Gastrocnemius medialis (tissue), 4 donors: ENCODE results near the gene SNORC. TPM values are rescaled to one million over a fixed set of nuclear protein-coding genes. Genes with fewer than 3 reads are reported as not detected.
A peak's percentile ranks its signal among the peaks of the same experiment; 100 is the strongest.

Experiments
- ATAC-seq, 2 donors: fragments of 150-250 bp; one replicate each; pipeline ENCODE4 v1.9.1; 2016
- DNase-seq, 2 donors: peaks; one replicate each; pipeline ENCODE4 v3.0.0-alpha.2; 2019
- H3K27ac ChIP-seq, 4 donors: fragments of 200-600 bp; sonication (generic); 1 replicate in 1 of 4; 2 replicates in 3 of 4; pipeline ENCODE4 v1.5.1; 2016 to 2018; ENCODE audit warnings: mild to moderate bottlenecking in 2 of 4, moderate library complexity in 1 of 4
- H3K27me3 ChIP-seq, 3 donors: fragments of 200-600 bp; sonication (generic) in 2 of 3; 1 replicate in 1 of 3; 2 replicates in 2 of 3; pipeline versions ENCODE4 v1.5.1 to v1.6.0; 2016 to 2019; ENCODE audit warnings: mild to moderate bottlenecking in 1 of 3, moderate library complexity in 1 of 3
- H3K36me3 ChIP-seq, 2 donors: fragments of 200-600 bp; sonication (generic) in 1 of 2; one replicate each; pipeline ENCODE4 v1.5.1; 2017 to 2018
- H3K4me1 ChIP-seq, 2 donors: fragments of 200-600 bp; sonication (generic) in 1 of 2; one replicate each; pipeline ENCODE4 v1.5.1; 2016 to 2017; ENCODE audit warnings: mild to moderate bottlenecking in 2 of 2
- H3K4me3 ChIP-seq, 4 donors: fragments of 200-600 bp; sonication (generic) in 3 of 4; 1 replicate in 1 of 4; 2 replicates in 3 of 4; pipeline ENCODE4 v1.5.1; 2016 to 2019; ENCODE audit warnings: mild to moderate bottlenecking in 2 of 4
- H3K9me3 ChIP-seq, 3 donors: fragments of 200-600 bp; sonication (generic) in 2 of 3; 1 replicate in 1 of 3; 2 replicates in 2 of 3; pipeline ENCODE4 v1.5.1; 2016 to 2019
- CTCF ChIP-seq, 5 experiments: fragments of 450-650 bp in 3 of 5; fragments of 200-600 bp in 2 of 5; sonication (generic) in 2 of 5; IDR thresholded peaks in 4 of 5; conservative IDR thresholded peaks in 1 of 5; 1 replicate in 4 of 5; 2 replicates in 1 of 5; pipeline ENCODE4 v1.5.1; 2016 to 2019; ENCODE audit warnings: antibody characterized with exemption in 5 of 5, mild to moderate bottlenecking in 3 of 5, moderate library complexity in 3 of 5
- POLR2A ChIP-seq, 2 donors: fragments of 450-650 bp; IDR thresholded peaks; one replicate each; pipeline ENCODE4 v1.6.1; 2017; ENCODE audit warnings: antibody characterized with exemption in 2 of 2, mild to moderate bottlenecking in 2 of 2, moderate library complexity in 2 of 2
- in situ Hi-C, 4 donors: fragments of 200-750 bp; cut with MboI; loops; one replicate each; pipeline versions ENCODE4 v1.15.0 to v1.8.0; 2017; ENCODE audit warnings: low sequenced_read_pairs in 4 of 4
- intact Hi-C: fragments of 100-400 bp; cut with DNase I; formaldehyde crosslinking; loops from one replicate; pipeline ENCODE4 v1.15.1; 2023; ENCODE audit warnings: low total_unique reads
- total RNA-seq, 4 donors: library from RNA; depleted of rRNA; stranded (reverse); fragments of >200 nt; gene quantifications; one replicate each; pipeline versions ENCODE4 v1.1.0 to v1.2.3, GENCODE V29; 2016

The SNORC gene
- total RNA-seq, 4 donors from 2014 or later, result 0.12 to 4.1 (median 1.1) TPM

DNA sequence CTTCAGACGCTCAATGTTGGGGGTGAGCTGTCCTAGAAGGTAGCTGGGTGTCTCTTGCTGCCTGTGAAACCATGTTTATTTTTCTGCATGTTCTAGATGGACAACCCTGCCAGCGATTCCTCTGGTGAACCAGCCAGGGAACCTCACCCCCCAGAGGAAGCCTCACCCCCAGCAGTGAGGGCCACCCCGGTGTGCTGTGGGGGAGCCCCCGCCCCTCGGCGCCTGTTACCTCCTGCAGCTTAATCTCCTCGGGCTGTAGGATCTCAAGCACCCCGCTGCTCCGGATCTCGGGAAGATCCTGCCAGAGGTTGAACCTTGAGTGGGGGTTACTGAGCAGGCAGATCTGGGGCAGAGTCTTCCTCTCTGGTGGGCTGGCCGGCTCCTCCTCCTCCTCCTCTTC, 50.0 kb downstream of the SNORC start:
- in situ Hi-C loops, result no loop called here
- DNase-seq, result no peak

DNA sequence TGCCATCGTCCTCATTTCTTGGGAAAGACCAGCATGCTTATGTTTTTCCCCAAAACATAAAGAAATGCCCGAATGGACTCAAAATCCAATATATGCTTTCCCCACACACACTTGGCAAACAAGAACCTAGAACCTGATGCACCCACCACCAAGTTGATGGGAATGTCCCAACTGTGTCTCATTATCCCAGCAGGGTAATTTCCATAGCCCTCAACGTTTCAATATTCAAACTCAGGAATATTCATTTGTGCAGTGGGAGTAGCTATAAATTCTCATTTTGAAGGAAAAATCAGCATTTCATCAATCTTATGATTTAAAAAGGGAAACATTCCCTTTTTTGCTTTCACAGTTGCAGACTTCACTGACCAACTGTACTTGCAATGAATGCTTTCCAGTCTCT, 50.7 kb downstream of the SNORC start:
- Histone ChIP-seq H3K27me3 (peaks cover 2 to 24% (median 10%) of the 10 kb centered on the region in 3 donors), H3K27ac (no peak overlapping the region), H3K36me3 (no peaks in the 10 kb centered on the region), H3K4me3 (no peak overlapping the region), H3K4me1 (no peaks in the 10 kb centered on the region), H3K9me3 (no peaks in the 10 kb centered on the region)
- in situ Hi-C loops, result no loop called here
- DNase-seq (no peak), ATAC-seq (no peak)
- no peak for TF ChIP-seq POLR2A (IDR thresholded peaks at IDR 0.05)
- TF ChIP-seq CTCF (IDR thresholded peaks at IDR 0.05 in 4 of 5, conservative IDR thresholded peaks at IDR 0.05 in 1 of 5), result no peak
- intact Hi-C loops, result no loop called here

More for the DNA sequence above, 50.0 kb downstream of the SNORC start:
- no peaks in the 10 kb centered on the region for H3K36me3 ChIP-seq
- TF ChIP-seq CTCF (IDR thresholded peaks at IDR 0.05 in 4 of 5, conservative IDR thresholded peaks at IDR 0.05 in 1 of 5) (no peak), POLR2A (IDR thresholded peaks at IDR 0.05) (no peak)
- no peaks in the 10 kb centered on the region for H3K9me3 ChIP-seq
- H3K4me1 ChIP-seq, result no peaks in the 10 kb centered on the region
- intact Hi-C loops, result no loop called here
- no peak overlapping the region for H3K4me3 ChIP-seq
- no peak overlapping the region for H3K27ac ChIP-seq
- H3K27me3 ChIP-seq, result peaks cover 0 to 20% (median 10%) of the 10 kb centered on the region in 3 donors
- no peak for ATAC-seq

DNA sequence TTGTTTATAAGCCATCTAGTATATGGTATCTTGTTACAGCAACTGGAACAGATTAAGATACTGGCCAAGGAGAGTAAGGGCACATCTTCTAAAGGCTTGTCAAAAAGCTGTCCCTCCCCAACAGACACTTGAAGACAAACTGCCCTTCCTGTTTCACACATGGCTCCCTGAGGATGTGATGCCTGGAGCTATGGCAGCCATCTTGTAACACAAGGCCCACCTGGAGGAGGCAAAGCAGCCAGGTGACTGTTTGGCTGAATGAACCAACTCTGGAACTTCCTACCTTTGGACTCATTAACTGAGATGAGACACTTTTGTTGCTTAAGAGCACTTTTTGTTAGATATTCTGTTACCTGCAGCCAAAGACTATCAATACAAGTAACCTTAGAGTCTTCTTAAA, 54.4 kb downstream of the SNORC start:
- H3K9me3 ChIP-seq, result no peaks in the 10 kb centered on the region
- peaks cover 0 to 5% of the 10 kb centered on the region in 2 donors for H3K4me1 ChIP-seq
- H3K27ac ChIP-seq, result no peak overlapping the region
- in situ Hi-C loops, result no loop called here
- no peak for ATAC-seq
- no peak overlapping the region for H3K4me3 ChIP-seq
- no peak for TF ChIP-seq POLR2A (IDR thresholded peaks at IDR 0.05)
- TF ChIP-seq CTCF (IDR thresholded peaks at IDR 0.05 in 4 of 5, conservative IDR thresholded peaks at IDR 0.05 in 1 of 5), result no peak
- H3K27me3 ChIP-seq, result peaks cover 32 to 44% (median 37%) of the 10 kb centered on the region in 3 donors
- DNase-seq, result no peak
- intact Hi-C loops, result no loop called here
- no peaks in the 10 kb centered on the region for H3K36me3 ChIP-seq

DNA sequence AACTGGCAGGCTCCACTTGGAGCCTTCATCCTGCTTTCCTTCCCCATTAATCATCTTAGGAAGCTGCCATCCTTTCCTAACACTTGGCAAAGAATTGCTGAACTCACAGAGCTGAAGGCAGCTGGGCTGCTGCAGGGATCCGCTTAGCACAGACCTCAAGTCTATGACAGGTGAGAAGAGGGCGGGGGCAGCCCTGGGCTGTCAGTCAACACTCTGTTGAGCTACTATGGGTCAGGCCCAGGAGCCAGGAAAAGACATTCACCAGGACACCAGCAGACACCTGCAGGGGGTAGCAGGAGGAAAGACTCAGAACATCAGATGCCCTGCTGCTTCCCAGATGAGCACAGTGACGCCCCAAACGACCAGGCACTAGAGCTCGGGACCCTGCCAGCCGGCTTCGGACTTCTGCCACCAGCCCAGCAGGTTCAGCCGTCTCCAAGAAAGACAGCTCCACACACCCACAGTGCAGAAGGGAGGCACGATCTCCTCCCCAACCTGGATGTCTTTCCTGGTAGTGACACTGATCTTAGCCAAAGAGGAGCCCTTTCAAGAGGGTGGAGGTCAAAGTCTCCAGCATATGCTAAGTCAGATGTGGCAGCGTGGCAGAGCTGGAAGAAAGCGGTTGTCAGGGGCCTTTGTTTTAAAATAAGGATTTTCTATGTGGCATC, 55.2 kb downstream of the SNORC start:
- in situ Hi-C loops (no loop called here), intact Hi-C loops (no loop called here)
- TF ChIP-seq CTCF (IDR thresholded peaks at IDR 0.05 in 4 of 5, conservative IDR thresholded peaks at IDR 0.05 in 1 of 5), result no peak
- no peak for TF ChIP-seq POLR2A (IDR thresholded peaks at IDR 0.05)
- peaks cover 35 to 41% (median 35%) of the 10 kb centered on the region in 3 donors for H3K27me3 ChIP-seq
- no peak overlapping the region for H3K4me3 ChIP-seq
- H3K9me3 ChIP-seq, result no peaks in the 10 kb centered on the region
- H3K4me1 ChIP-seq, result peaks cover 0 to 5% of the 10 kb centered on the region in 2 donors
- peak in 1 of 2 donors; percentile 91 for ATAC-seq
- H3K36me3 ChIP-seq, result no peaks in the 10 kb centered on the region
- no peak overlapping the region for H3K27ac ChIP-seq
- peak in 1 of 2 donors; percentile 65 for DNase-seq

- Histone ChIP-seq H3K36me3 (no peaks in the 10 kb centered on the region), H3K27ac (no peak overlapping the region), H3K27me3 (peaks cover 35 to 37% (median 35%) of the 10 kb centered on the region in 3 donors), H3K4me3 (no peak overlapping the region), H3K4me1 (peaks cover 0 to 5% of the 10 kb centered on the region in 2 donors), H3K9me3 (no peaks in the 10 kb centered on the region)
- TF ChIP-seq CTCF (IDR thresholded peaks at IDR 0.05 in 4 of 5, conservative IDR thresholded peaks at IDR 0.05 in 1 of 5), result no peak
- TF ChIP-seq POLR2A (IDR thresholded peaks at IDR 0.05), result no peak
- in situ Hi-C loops, result no loop called here
- no peak for ATAC-seq
- intact Hi-C loops, result no loop called here
- no peak for DNase-seq
Observed at GRCh38 chr2:232925821-232926156, 55.7 kb downstream of the SNORC start.
